HEK293T (cell line): Measurements from ENCODE around the gene CLCA1.

Experiments
- CTCF ChIA-PET: fragments of 350-600 bp; formaldehyde crosslinking; extraction: SDS; loops from one replicate; lab custom pipeline; 2021; ENCODE audit warnings: antibody characterized with exemption, inconsistent platforms; lab: Yijun Ruan, JAX
- POLR2A ChIA-PET: fragments of 350-600 bp; formaldehyde crosslinking; extraction: SDS; loops from one replicate; lab custom pipeline; 2020; ENCODE audit warnings: antibody characterized with exemption, inconsistent platforms; lab: Yijun Ruan, JAX
- DNase-seq: peaks from one replicate; pipeline ENCODE4 v3.0.0; 2012; ENCODE audit warnings: mixed read lengths; ENCODE audit errors: extremely low spot score
- ARNT ChIP-seq: fragments of 450-650 bp; IDR thresholded peaks from 2 replicates; pipeline ENCODE4 v1.6.1; 2017; ENCODE audit warnings: mild to moderate bottlenecking
- BHLHE40 ChIP-seq: fragments of 450-650 bp; IDR thresholded peaks from 2 replicates; pipeline ENCODE4 v1.6.1; 2016; ENCODE audit warnings: mild to moderate bottlenecking, moderate library complexity, borderline replicate concordance
- CTBP1 ChIP-seq: fragments of 450-650 bp; IDR thresholded peaks from 2 replicates; pipeline ENCODE4 v1.6.1; 2016; ENCODE audit warnings: borderline replicate concordance
- ELF4 ChIP-seq: fragments of 450-650 bp; IDR thresholded peaks from 2 replicates; pipeline ENCODE4 v1.6.1; 2017; ENCODE audit warnings: antibody characterized with exemption
- FOXA1 ChIP-seq: fragments of 450-650 bp; IDR thresholded peaks from 2 replicates; pipeline ENCODE4 v1.6.1; 2016; ENCODE audit warnings: mild to moderate bottlenecking
- FOXK2 ChIP-seq: fragments of 450-650 bp; IDR thresholded peaks from 2 replicates; pipeline ENCODE4 v1.6.1; 2016; ENCODE audit warnings: mild to moderate bottlenecking
- FOXM1 ChIP-seq: fragments of 450-650 bp; IDR thresholded peaks from 2 replicates; pipeline ENCODE4 v1.6.1; 2017; ENCODE audit warnings: mild to moderate bottlenecking, borderline replicate concordance
- HDGF ChIP-seq: fragments of 450-650 bp; IDR thresholded peaks from 2 replicates; pipeline ENCODE4 v1.6.1; 2017; ENCODE audit warnings: antibody characterized with exemption, borderline replicate concordance
- L3MBTL2 ChIP-seq: fragments of 450-650 bp; conservative IDR thresholded peaks from 2 replicates; pipeline ENCODE4 v1.6.1; 2016; ENCODE audit warnings: mild to moderate bottlenecking
- LEF1 ChIP-seq: fragments of 450-650 bp; IDR thresholded peaks from 2 replicates; pipeline ENCODE4 v1.6.1; 2017; ENCODE audit warnings: mild to moderate bottlenecking, borderline replicate concordance
- NFRKB ChIP-seq: fragments of 450-650 bp; IDR thresholded peaks from 2 replicates; pipeline ENCODE4 v1.6.1; 2016; ENCODE audit warnings: mild to moderate bottlenecking, moderate library complexity
- PKNOX1 ChIP-seq: fragments of 450-650 bp; IDR thresholded peaks from 2 replicates; pipeline ENCODE4 v1.6.1; 2016
- SP1 ChIP-seq: fragments of 450-650 bp; IDR thresholded peaks from 2 replicates; pipeline ENCODE4 v1.6.1; 2017
- SUZ12 ChIP-seq: fragments of 450-650 bp; IDR thresholded peaks from 2 replicates; pipeline ENCODE4 v1.6.1; 2016; ENCODE audit warnings: mild to moderate bottlenecking
- TARDBP ChIP-seq: fragments of 450-650 bp; IDR thresholded peaks from 2 replicates; pipeline ENCODE4 v1.6.1; 2016
- ZNF384 ChIP-seq: fragments of 450-650 bp; IDR thresholded peaks from 2 replicates; pipeline ENCODE4 v1.6.1; 2016

CLCA1 gene

GRCh38 chr1:86507935-86508582 lies 39.3 kb downstream of the CLCA1 start:
- POLR2A ChIA-PET: no interaction called here
- no peak for TF ChIP-seq LEF1
- TF ChIP-seq NFRKB: no peak
- no peak for TF ChIP-seq ELF4
- no peak for TF ChIP-seq ARNT
- no peak for TF ChIP-seq SP1
- TF ChIP-seq FOXA1: no peak
- TF ChIP-seq TARDBP: no peak
- no peak for TF ChIP-seq L3MBTL2
- no peak for TF ChIP-seq HDGF
- no peak for TF ChIP-seq SUZ12
- TF ChIP-seq CTBP1: no peak
- no peak for TF ChIP-seq FOXK2
- no peak for TF ChIP-seq BHLHE40
- TF ChIP-seq ZNF384: no peak
- no peak for TF ChIP-seq PKNOX1
- no peak for TF ChIP-seq FOXM1
- DNase-seq: no peak
- CTCF ChIA-PET: interaction anchor here (0.8 kb wide), 1 partner anchor 9 kb away, joined by 3 read pairs; no protein-coding TSS in a partner anchor

GRCh38 chr1:86508583-86508969 lies 39.8 kb downstream of the CLCA1 start:
- DNase-seq: no peak
- CTCF ChIA-PET: interaction anchor here (0.8 kb wide), 1 partner anchor 9 kb away, joined by 3 read pairs; no protein-coding TSS in a partner anchor
- TF ChIP-seq FOXA1 (no peak), ZNF384 (no peak), CTBP1 (no peak), FOXK2 (no peak), FOXM1 (no peak), PKNOX1 (no peak), L3MBTL2 (no peak), ARNT (no peak), NFRKB (no peak), TARDBP (no peak)
- POLR2A ChIA-PET: no interaction called here

DNA sequence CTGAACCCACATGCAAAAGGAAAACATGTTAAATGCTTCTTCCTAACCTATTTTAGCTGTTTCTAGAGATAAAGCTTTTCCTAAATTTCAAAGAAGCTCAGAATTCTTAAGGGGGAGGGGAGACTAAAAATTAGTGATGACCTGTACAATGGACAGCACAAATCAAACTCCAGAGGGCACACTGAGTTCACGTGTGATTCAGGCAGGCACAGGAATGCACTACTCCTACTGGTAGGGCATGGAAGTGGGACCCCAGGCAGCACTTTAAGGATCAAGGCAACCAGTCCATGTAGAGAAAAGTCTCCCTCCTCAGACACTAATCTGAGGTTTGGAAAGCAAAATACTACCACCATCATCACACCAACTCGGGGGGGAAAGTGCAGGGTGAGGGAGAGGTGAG lies 46.9 kb downstream of the CLCA1 start:
- TF ChIP-seq FOXK2: no peak
- DNase-seq: peak; percentile 64
- CTCF ChIA-PET: no interaction called here
- POLR2A ChIA-PET: no interaction called here

DNA sequence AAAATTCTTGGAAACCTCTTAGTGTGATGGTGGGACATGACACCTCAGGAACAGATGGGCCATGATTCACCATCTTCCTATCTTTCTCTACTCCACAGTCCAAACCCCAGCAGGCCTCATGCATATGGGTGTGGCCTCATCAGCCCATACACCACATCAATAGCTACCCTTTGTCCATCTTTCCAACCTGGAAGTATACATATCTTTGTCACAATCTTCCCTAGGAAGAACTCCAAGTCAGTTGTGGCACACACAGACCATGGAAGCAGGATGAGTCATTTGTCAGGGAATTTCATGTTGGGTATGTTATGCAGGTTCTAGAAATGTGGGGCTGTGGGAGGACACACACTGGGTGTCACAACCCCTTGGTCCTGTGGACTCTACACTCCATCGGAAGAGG lies 47.6 kb downstream of the CLCA1 start:
- CTCF ChIA-PET: no interaction called here
- no peak for DNase-seq
- POLR2A ChIA-PET: no interaction called here
- TF ChIP-seq ZNF384 (no peak), LEF1 (no peak), SP1 (no peak), BHLHE40 (no peak), ELF4 (no peak), FOXM1 (no peak), L3MBTL2 (no peak)

- ChIA-PET CTCF (no interaction called here), POLR2A (no interaction called here)
- DNase-seq: no peak
- TF ChIP-seq HDGF: no peak
- no peak for TF ChIP-seq NFRKB
- no peak for TF ChIP-seq FOXK2
- TF ChIP-seq FOXM1: no peak
- no peak for TF ChIP-seq ELF4
- TF ChIP-seq ARNT: no peak
- no peak for TF ChIP-seq PKNOX1
- no peak for TF ChIP-seq L3MBTL2
- no peak for TF ChIP-seq SP1
- no peak for TF ChIP-seq FOXA1
- no peak for TF ChIP-seq ZNF384
- TF ChIP-seq TARDBP: no peak
- no peak for TF ChIP-seq CTBP1
- no peak for TF ChIP-seq LEF1
- no peak for TF ChIP-seq SUZ12
- no peak for TF ChIP-seq BHLHE40
These were observed 48.6 kb downstream of the CLCA1 start for GRCh38 chr1:86517336-86517735.

- ChIA-PET CTCF (no interaction called here), POLR2A (no interaction called here)
- DNase-seq: no peak
- no peak for TF ChIP-seq FOXA1
- TF ChIP-seq ARNT: no peak
- no peak for TF ChIP-seq LEF1
- TF ChIP-seq FOXM1: no peak
- TF ChIP-seq CTBP1: no peak
- TF ChIP-seq L3MBTL2: no peak
These were observed 52.2 kb downstream of the CLCA1 start for GRCh38 chr1:86520789-86521521.
